C4-2B (cell line): Measurements from ENCODE around the gene FAM228A.

Experiments used
- H3K27ac ChIP-seq: fragments of 450-650 bp; 2 replicates; pipeline ENCODE4 v1.5.1; 2017
- ZFX ChIP-seq: fragments of 450-650 bp; IDR thresholded peaks from 2 replicates; pipeline ENCODE4 v1.6.1; 2017
- TF ChIP-seq, protein P1 (sequence below): fragments of 450-650 bp; conservative IDR thresholded peaks from 2 replicates; pipeline ENCODE4 v1.5.1; 2017; ENCODE audit warnings: mild to moderate bottlenecking

Gene FAM228A

DNA sequence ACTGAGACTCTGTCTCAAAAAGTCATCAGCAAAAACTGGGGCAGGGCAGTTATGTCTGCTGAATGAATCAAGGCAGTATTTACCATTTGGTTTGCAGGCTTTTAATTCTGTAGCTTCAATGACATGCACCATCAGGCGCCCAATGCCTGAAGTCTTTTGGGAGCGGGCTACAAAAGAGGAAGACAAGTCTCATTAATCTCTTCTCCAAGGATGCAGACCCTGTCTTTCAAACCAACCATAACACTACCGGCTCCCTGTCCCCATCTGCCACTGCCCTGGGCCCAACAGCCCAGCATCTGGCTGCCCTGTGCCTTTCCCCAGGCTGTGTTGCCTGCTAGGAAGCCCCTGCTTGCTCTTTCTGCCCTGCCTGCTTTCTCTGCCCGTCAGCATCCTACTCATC lies 30.3 kb downstream of the FAM228A start:
- no peak overlapping the region for H3K27ac ChIP-seq
- TF ChIP-seq ZFX = no peak
- TF ChIP-seq, protein P1, sequence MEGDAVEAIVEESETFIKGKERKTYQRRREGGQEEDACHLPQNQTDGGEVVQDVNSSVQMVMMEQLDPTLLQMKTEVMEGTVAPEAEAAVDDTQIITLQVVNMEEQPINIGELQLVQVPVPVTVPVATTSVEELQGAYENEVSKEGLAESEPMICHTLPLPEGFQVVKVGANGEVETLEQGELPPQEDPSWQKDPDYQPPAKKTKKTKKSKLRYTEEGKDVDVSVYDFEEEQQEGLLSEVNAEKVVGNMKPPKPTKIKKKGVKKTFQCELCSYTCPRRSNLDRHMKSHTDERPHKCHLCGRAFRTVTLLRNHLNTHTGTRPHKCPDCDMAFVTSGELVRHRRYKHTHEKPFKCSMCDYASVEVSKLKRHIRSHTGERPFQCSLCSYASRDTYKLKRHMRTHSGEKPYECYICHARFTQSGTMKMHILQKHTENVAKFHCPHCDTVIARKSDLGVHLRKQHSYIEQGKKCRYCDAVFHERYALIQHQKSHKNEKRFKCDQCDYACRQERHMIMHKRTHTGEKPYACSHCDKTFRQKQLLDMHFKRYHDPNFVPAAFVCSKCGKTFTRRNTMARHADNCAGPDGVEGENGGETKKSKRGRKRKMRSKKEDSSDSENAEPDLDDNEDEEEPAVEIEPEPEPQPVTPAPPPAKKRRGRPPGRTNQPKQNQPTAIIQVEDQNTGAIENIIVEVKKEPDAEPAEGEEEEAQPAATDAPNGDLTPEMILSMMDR = no peak

DNA sequence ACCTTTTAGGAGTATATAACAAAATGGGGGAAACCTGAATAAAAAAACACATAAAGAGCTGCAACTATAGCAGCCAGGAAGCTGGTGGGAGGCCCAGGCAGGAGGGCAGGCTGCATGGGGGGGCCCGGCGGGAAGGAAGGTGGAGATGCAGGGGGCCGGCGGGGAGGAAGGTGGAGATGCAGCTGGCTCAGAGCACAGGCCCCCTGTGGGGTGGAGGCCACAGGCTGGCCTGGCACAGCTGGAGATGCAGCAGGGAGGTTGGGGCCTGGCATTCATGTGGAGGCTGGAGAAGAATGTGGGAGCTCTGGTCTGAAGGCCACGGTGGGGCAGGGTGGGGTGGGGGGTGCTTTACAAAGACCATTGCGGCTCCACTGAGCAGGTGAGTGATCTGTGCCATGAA lies 31.4 kb downstream of the FAM228A start:
- no peak overlapping the region for H3K27ac ChIP-seq
- no peak for TF ChIP-seq ZFX
- TF ChIP-seq, protein P1 = no peak

GRCh38 chr2:24206714-24207113 lies 31.9 kb downstream of the FAM228A start:
- TF ChIP-seq, protein P1 = no peak
- TF ChIP-seq ZFX = no peak
- no peak overlapping the region for H3K27ac ChIP-seq

DNA sequence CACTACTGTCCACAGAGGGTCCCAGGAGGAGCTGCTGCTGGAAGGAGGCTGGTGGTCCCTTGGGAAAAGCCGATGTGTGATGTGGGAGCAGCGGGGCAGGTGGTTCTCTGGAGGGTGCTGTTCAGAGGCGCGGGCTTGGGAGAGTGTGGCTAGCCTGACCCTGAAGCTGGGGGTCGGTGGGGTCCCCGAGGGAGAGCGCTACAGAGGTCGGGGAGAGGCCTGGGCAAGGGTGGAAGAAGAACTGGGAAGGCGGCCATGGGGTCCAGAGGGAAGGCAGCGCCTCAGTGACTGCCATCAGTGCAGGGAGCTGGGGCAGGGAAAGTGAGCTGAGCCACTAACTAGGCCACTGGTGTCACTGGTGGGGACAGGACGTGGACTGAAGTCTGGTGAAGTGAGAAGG lies 32.5 kb downstream of the FAM228A start:
- no peak overlapping the region for H3K27ac ChIP-seq
- TF ChIP-seq, protein P1 = no peak
- TF ChIP-seq ZFX = no peak

GRCh38 chr2:24208490-24208889 lies 33.6 kb downstream of the FAM228A start:
- no peak for TF ChIP-seq ZFX
- TF ChIP-seq, protein P1 = no peak

DNA sequence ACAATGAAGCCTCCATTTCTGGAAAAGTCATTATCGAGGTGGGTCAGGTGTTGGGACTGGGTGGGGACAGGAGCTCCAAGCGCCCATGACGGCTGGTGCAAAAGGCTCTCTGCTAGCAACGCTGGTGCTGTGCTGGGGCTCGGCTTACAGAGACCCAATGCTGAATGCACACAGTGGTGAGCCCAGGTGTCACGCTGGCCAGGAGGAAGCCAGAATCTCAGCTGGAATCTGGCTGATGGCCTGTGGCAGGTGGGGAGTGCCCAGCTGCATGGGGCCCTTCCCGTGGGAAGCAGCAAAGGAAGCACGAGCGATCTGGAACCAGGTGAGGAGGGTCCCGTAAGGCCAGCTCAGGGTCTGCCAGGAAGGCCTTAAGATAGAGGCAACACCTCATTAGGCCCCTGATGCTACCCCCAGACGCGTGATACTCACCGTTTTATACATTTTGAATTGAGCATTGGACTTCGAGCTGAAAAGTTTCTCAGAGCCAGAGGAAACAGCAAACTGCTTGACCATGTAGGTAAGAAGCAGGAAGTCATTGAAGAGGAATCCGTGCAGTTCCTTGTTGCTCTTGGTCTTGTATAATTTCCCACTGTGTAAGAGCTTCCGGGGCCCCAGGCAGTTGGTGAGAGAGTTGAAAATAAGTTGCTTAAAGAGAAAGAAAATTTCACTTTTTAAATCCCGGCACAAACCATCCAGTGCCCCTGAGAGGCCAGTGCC lies 34.7 kb downstream of the FAM228A start:
- no peak for TF ChIP-seq ZFX
- TF ChIP-seq, protein P1 = no peak
- H3K27ac ChIP-seq = no peak overlapping the region

More at GRCh38 chr2:24208490-24208889, 33.6 kb downstream of the FAM228A start:
- H3K27ac ChIP-seq = no peak overlapping the region

- no peak overlapping the region for H3K27ac ChIP-seq
Observed at GRCh38 chr2:24210106-24210455, 35.2 kb downstream of the FAM228A start.

More at GRCh38 chr2:24210106-24210455, 35.2 kb downstream of the FAM228A start:
- TF ChIP-seq ZFX = no peak
- TF ChIP-seq, protein P1 = no peak
